Daoy (cell line): Measurements from ENCODE around the gene KIF13A. TPM values are rescaled to one million over a fixed set of nuclear protein-coding genes. Genes with fewer than 3 reads are reported as not detected.
"Not testable (repeated sequence)": the region's sequence is repeated elsewhere in the genome, so short reads cannot be mapped to it uniquely, and the experiment has no call there.

Experiments used
- DNase-seq: peaks from one replicate; pipeline ENCODE4 v3.0.0-alpha.2; 2015; ENCODE audit warnings: low read depth
- total RNA-seq: library from RNA; depleted of rRNA; stranded (reverse); fragments of >200 nt; shearing (Covaris generic); gene quantifications from 2 replicates; pipeline ENCODE4 v1.2.3, GENCODE V29; 2014

KIF13A gene
- total RNA-seq, 1 experiment from 2014 or later: 23.0 TPM

DNA sequence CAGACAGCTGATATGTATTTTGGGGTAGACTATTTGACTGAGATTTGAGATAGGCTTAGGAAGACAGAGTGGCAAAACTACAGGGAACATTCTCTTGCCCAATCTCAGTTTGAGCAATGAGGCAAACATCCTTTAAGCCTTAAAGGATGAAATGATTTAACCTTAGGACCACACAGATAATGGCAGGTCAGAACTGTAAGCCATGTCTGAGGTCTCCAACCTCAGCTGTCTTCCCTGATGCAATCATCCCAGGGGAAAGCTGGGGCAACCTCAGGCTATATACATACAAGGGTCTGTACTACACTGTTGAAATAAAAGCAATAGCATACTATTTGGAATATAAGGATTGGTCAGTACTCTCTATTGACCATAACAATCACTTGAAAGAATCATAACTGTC is 196.9 kb downstream of the KIF13A start:
- DNase-seq: no peak

DNA sequence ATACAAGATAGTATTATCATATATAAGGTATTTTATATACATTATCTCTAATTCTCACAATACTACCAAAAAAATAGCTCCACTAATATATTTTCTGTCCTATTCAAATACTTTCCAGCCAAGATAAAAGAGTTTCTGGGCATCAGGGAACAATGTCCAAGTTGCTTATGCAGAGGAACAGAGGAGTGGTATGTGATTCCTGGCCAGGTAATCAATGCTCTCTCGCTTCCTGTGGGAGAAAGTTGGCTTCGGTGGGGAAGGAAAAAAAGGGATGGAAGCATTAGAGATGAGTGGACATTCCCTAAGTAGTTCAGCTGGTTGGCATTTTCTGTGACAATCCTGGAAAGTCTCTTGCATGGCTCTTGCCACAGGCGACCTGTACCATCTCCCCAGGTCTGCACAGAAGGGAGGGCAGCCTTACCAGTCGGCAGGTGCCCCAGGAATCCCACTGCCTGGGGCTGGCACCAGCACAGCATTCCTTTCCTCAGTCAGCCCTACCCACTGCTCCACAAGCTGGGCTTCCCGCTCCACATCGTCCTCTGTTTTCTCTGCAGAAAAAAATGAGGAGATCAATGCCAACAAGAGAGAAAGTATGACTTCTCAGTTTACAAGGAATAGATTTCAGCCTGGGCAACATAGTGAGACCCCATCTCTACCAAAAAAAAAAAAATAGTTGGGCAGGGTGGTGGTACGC is 202.2 kb downstream of the KIF13A start:
- DNase-seq: no peak

DNA sequence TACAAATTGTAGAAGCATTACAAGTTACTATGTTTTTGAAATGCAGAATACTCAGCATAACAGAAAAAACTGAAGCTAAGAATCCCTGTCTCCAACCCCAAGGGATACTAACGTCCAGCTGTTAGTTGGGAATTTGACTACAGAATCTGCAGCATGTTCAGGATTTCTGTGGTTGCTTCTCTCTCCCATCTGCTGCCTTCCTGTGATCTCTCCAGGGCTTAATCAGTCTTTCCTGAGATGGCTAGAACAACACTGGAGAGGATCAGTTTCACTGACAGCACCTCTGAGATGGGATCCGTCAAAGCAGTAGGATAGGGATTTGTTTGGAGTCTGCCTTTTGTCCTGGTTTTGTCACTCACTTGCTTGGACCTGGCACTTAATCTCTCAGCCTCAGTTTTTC is 207.4 kb downstream of the KIF13A start:
- no peak for DNase-seq

DNA sequence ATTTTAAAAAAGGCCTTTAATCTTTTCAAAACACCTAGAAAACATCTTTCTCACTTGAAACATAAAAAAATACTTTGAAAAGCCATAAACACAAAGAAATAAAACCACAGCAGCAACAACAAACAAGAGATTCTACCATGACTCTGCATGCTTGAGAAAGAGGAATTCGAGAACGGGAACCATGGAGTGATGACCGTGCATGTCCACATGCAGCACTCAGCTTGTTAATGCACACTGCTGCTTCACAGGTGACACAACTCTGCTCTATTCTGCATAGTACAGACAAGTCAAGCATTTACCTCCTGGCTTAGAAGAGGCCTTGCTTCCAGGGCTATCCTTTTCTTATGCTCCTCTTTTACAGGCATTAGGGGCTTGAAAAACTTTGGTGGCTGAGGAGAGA is 215.8 kb downstream of the KIF13A start:
- no peak for DNase-seq

DNA sequence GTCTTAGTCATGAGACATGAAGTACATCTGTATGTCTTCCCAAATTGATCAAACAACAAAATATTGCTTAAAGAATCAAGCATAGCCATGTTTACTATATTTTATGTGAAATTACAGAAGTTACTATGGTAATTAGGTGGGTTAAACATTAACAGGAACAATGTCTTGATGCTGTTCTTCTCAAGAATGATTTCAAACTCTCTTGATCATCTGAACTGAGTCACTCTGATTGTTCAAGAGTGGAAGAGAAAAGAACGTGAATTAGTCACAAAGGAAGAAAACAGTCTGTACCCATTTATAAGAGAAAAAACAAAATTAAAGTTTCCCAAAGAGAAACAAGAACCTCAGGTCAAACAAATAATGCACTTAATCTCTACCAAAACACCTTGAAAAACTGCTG is 218.6 kb downstream of the KIF13A start:
- DNase-seq: no peak

DNA sequence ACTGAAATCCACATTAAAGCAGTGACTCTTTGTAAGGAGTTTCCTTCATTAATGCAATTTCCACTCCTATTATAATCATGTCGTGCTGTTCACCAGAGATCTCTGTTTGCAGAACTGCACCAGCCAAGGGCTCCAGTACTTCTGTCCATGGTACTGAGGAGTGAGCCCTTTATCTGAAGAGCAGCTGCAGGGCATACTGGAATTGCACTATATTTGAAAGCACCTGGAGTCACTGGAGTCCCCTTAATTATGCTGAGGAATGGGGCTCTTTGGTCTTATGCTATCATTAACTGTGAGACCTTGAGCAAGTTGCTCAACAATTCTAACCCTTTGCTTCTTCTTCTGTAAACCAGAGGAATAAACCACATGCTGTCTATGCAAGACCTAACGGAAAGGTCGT is 219.0 kb downstream of the KIF13A start:
- DNase-seq: no peak

DNA sequence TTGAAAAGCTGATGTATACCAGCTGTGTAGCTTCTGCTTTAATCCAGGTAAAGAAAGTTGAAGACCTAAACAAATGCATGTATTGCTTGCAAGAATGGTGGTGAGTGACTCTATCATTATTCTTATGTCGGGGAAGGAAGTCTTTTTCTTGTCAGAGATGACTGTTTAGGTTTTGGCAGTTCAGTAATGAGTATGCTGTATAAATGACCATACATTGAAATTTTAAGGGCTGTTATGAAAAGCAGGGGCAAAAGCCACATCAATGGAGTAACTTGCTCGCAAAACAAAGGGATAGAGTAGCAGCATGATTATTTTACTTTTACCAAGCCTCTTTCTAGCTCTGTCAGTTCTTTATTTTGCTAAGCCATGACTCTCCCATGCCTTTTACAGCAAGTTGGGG is 224.8 kb downstream of the KIF13A start:
- no peak for DNase-seq

DNA sequence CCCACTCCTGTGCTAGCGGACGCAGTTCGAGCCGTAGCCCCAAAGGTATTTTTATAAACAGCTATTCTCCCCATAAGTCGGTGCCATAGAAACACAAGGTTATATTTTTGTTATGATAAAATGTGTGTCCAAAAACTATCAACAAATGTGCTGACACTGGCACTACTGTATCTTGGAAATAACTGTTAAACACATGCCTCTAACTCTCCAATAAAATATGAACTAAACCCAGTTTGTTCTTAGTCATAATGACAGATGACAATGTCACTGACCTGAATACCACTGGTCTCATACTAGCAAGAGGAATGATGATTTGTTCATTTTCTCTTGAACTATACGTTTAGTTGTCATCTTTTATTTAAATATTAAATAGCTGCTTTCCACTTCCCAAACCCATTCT is 229.3 kb downstream of the KIF13A start:
- no peak for DNase-seq

DNA sequence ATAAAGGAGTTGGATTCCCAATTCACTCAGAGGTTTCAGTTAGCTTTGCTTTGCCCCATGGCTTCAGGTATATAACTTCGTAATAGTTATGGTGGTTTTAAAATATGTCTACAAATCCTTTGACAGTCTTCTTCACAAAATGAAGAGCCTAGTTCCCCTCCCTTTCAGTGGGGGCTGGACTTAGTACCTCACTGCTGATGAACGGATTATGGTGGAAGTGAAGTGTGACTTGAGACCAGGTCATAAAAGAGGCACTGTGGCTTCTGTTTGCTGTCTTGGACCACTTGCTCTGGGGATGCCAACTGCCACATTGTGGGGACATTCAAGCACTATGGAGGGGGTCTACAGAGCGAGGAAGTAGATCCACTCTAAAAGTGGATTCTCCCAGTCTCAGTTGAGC is 233.2 kb downstream of the KIF13A start:
- no peak for DNase-seq

DNA sequence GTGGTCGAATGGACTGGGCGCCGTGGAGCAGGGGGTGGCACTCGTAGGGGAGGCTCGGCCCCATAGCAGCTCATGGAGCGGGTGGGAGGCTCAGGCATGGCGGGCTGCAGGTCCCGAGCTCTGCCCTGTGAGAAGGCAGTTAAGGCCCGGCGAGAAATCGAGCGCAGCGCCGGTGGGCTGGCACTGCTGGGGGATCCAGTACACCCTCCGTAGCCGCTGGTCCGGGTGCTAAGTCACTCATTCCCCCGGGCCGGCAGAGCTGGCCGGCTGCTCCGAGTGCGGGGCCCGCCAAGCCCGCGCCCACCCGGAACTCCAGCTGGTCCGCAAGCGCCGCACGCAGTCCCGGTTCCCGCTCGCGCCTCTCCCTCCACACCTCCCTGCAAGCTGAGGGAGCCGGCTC is 242.1 kb downstream of the KIF13A start:
- not testable (repeated sequence) for DNase-seq

DNA sequence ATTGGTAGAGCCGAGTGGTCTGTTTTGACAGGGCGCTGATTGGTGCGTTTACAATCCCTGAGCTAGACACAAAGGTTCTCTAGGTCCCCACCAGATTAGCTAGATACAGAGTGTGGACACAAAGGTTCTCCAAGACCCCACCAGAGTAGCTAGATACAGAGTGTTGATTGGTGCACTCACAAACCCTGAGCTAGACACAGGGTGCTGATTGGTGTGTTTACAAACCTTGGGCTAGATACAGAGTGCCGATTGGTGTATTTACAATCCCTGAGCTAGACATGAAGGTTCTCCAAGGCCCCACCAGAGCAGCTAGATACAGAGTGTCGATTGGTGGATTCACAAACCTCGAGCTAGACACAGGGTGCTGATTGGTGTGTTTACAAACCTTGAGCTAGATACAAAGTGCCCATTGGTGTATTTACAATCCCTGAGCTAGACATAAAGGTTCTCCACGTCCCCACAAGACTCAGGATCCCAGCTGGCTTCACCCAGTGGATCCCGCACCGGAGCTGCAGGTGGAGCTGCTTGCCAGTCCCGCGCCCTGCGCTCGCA is 242.6 kb downstream of the KIF13A start:
- not testable (repeated sequence) for DNase-seq

DNA sequence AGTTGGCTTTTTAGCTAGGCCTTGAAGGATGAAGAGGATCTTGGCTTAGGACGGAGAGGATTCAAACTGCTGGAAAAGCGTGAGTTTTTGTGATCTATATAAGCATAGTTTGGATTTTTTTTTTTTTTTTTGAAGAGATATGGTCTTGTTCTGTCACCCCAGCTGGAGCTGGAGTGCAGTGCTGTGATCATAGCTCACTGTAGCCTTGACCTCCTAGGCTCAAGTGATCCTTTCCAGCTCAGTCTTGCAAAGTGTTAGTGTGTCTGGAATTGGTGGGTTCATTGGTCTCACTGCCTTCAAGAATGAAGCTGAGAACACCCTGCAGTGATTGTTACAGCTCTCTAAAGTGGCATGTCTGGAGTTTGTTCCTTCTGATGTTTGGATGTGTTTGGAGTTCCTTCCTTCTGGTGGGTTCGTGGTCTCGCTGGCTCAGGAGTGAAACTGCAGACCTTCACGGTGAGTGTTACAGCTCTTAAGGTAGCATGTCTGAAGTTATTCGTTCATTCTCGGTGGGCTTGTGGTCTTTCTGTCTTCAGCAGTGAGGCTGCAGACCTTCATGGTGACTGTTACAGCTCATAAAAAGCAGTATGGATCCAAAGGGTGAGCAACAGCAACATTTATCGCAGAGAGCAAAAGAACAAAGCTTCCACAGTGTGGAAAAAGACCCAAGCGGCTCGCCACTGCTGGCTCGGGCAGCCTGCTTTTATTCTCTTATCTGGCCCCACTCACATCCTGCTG is 243.2 kb downstream of the KIF13A start:
- DNase-seq: no peak

DNA sequence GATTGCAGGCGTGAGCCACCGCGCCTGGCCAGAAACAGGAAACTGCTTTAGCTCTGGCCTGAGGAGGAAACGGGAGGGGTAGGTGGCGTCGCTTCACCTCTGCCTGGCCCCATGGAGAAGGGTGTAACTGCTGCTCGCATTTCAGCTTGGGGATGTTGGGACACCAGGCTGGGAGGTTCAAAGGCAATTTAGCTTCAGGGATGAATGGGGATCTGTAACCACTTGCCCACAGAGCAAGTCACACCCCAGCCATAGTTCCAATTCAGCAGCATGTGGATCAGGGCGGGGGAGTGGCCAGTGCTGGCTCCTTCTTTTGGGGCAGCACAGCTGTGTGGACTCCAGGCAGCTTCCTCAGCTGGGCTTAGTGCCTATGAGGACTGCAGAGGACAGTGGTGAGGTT is 245.9 kb downstream of the KIF13A start:
- no peak for DNase-seq

DNA sequence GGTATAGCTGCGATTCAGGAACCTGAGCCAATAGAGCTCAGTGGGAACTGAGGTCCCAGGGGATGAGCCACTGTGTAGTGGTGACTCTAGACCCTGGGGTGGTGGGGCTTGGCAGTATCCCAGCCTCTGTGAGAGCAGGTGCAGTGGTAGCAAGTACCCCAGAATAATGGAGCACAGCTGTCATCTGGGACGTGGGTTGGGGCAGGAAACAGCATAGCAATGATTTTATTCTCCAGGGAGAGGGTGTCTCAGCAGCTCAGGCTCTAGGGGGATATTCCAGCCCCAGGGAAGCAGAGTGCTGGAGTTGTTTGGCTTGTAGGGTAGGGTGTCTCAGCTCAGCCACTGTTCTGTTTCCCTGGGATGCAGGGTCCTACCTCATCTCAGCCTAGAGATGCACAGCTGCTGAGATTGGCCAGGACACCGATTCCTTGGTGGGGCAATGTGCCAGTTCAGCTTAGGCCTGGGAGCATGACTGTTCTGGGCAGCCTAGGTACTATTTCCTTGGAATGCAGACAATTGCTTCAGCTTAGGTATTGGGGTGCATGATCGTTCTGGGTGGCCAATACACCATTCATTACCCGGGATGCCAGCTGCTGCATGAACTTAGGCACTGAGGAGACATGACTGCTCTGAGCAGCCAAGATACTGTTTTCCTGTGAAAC is 246.7 kb downstream of the KIF13A start:
- DNase-seq: no peak

DNA sequence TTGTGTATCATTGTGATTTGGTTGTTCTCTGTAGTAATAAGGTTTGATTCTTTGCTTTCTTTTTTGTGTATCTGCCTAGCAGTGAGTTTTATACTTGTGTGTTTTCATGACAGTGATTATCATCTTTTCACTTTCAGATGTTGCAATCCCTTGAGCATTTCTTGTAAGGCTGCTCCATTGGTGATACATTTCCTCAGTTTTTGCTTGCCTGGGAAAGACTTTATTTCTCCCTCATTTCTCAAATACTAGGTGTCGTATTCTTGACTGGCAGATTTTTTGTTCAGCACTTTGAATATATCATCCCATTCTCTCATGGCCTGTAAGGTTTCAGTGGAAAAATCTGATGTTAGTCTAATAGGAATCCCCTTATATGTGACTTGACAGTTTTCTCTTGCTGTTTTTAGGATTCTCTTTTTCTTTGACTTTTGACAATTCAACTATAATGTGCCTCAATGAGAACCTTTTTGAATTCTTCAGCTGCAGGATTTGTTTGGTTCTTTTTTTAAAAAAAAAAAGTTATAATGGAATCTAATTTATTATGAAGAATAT is 249.7 kb downstream of the KIF13A start:
- no peak for DNase-seq

DNA sequence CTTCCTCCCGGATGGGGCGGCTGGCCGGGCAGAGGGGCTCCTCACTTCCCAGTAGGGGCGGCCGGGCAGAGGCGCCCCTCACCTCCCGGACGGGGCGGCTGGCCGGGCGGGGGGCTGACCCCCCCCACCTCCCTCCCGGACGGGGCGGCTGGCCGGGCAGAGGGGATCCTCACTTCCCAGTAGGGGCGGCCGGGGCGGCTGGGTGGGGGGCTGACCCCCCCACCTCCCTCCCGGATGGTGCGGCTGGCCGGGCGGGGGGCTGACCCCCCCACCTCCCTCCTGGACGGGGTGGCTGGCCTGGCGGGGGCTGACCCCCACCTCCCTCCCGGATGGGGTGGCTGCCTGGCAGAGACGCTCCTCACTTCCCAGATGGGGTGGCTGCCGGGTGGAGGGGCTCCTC is 252.1 kb downstream of the KIF13A start:
- not testable (repeated sequence) for DNase-seq

DNA sequence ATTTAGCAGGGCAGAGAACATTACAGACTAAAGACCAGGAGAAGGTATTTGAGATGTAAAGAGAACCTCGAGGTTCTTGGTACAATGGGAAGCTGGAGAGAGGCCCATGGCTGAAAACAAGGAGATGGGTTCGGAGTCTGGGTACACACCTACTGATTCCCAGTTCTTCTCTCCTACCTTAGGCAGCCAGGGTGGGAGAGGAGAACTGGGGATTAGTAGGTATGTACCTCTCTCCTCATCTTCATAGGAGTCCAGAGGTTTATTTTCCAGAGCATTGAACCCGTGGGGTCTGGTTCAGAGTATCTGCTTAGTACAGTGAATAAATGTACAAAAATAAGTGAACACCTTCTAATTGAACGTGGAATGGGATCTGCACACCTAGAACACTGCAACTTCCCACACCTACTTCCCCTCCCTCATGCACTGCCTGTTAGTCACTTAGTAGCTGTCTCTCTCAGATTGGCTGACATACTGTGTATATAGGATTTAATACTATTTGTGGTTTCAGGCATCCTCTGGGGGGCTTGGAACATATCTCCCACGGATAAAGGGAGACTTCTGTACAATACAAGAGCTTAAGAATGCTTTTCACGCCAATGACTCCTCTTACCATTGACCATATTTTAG is 257.2 kb downstream of the KIF13A start:
- DNase-seq: no peak

DNA sequence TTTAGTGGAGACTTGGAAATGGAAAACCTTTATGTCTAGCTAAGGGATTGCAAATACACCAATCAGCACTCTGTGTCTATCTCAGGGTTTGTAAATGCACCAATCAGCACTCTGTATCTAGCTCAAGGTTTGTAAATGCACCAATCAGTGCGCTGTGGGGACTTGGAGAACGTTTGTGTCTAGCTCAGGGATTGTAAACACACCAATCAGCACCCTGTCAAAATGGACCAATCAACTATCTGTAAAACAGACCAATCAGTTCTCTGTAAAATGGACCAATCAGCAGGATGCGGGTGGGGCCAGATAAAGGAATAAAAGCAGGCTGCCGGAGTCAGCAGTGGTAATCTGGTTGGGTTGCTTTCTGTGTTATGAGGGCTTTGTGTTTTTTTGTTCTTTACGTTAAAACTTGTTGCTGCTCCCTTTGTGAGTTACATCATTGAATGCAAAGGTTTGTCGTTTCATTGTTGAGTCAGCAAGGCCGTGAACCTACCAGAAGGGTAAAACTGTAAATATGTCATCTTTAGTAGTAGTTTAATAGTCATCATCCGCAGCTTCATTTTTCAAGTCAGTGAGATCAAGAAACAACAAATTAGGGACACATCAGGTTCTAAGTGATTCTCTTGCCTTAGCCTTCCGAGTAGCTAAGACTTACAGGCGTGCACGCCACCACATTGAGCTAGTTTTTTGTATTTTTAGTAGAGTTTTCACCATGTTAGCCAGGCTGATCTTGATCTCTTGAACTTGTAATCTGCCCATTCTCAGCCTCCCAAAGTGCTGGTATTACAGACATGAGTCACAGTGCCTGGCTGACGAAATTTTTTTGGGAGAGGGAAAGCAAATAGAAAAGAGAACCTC is 258.0 kb downstream of the KIF13A start:
- no peak for DNase-seq

DNA sequence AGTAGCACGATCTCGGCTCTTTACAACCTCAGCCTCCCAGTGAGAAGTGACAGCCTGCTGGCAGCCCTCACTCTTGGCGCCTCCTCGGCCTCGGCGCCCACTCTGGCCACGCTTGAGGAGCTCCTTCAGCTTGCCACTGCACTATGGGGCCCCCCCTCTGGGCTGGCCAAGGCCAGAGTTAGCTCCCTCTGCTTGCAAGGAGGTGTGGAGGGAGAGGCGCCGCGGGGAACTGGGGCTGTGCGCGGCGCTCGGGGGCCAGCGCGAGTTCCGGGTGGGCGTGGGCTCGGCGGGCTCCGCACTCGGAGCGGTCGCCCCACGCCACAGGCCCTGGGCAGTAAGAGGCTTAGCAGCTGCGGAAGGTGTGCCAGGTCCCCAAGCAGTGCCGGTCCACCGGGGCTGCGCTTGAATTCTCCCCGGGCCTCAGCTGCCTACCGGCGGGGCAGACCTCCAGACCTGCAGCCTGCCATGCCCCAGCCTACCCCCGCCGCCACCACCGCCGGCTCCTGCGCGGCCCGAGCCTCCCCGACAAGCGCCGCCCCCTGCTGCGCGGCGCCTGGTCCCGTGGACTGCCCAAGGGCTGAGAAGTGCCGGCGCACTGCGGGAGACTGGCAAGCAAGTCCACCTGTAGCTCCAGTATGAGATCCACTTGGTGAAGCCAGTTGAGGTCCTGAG is 258.7 kb downstream of the KIF13A start:
- DNase-seq: no peak

DNA sequence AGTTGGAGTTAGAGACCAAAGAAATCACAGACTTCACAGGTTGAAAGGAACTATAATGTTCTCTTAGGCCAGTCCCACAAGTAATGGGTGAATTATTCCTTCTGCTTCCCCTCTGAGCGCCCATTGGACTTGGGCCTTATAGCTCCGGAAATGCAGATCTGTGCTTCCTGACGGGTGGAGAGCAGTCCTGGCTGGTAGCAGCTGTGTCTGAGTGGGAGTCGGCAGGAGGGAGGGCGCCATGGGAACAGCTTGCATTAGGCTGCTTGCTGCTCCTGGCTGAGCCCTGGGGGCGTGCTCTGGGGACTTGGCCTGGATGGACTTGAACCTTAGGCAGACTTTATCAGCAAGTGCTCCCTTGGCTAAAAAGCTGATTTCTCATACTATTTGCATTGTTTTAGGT is 262.4 kb downstream of the KIF13A start:
- peak; percentile 63 for DNase-seq
